GM21390 (cell line): ENCODE measurements around the gene APBB2.
A peak's percentile ranks its signal among the peaks of the same experiment; 100 is the strongest.

Experiments used
- ATAC-seq: cut with Tn5 transposase; IDR thresholded peaks from one replicate; pipeline ENCODE4 v1.9.1; 2021; ENCODE audit not compliant: unreplicated experiment

Gene APBB2

DNA sequence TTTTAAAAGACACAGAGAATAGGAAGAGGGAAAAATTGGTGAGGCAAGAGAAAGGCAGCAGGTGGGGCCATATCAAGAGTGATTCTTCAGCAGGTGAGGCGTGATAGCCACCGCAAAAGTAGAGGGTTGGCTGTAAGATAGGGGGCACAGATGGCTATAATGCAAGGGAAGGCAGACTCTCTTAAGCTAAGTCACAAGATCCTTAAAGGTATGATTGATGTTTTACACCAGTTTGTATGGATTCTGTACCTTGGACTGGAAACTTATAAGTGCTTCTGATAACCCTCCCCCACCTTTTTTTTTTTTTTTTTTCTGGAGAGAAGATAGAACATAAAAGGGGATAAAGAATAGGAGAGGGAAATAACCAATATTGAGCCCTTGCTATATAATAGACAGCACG, 424.6 kb downstream of the APBB2 start:
- no peak for ATAC-seq

DNA sequence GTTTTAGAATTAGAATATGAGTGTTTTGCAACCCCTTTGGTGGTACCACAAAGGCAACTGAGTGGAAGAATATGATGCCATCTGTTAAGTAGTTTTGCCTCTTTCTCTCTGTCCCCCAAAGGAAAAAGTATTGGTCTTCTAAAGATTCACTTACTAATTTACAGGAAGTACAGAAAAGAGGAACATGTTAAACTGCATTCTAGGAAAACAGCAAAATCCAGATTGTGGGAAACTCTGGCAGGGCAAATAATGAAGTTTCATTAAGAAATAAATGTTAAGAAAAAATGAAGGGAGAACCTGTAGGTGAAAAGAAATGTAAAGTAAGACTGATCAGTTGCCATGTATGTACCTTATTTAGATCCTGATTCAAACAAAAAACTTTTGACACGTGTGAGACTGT, 425.3 kb downstream of the APBB2 start:
- ATAC-seq, result no peak

DNA sequence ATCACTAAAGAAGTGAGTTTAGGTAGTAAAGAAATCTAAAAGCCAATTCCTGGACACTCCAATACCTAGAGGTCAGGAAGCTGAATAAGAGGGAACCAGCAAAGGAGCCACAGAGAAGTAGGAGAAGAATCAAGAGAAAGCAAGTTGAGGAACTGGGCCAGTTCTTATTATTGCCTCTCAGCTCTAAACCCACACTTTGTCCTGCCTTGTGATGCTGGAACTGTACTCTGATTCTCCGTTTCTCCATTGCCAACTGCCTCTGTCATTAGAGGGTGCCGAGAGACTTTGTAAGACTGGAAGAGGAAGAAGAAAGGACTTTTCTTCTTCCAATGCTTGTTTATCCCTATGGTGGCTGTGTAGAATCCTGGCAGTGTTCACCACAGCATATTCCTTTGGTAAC, 426.0 kb downstream of the APBB2 start:
- ATAC-seq, result no peak

DNA sequence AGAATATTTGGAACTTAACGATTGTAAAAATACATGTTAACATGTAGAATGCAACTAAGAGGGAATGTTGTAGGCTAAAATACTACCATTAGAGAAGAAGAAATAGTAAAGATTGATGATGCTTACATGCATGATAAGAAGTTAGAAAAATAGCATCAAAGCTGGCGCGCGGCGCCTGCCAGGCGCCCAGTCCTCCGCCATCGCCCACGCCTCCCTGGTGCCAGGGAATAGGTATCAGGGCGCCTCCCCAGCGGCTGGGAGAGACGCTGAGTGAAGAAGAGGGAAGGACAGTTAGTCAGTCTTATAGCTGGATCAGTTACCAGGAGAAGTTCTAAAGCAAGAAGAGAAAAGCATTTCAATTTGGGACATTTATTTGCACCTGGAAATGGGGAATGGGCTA, 428.6 kb downstream of the APBB2 start:
- ATAC-seq, result no peak

DNA sequence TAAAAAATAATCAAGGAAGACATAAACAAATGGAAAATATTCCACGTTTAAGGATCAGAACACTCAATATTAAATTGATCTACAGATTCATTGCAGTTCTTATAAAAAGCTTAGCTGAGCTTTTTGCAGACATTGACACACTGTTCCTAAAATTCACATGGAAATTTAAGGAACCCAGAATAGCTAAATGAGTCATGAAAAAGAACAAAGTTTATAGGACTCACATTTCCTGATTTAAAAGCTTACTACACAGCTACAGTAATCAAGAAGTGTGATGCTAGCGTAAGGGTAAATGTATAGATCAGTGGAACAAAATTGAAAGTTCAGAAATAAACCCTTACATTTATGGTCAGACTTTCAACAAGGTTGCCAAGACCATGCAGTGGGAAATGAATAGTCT, 431.5 kb downstream of the APBB2 start:
- ATAC-seq, result no peak

DNA sequence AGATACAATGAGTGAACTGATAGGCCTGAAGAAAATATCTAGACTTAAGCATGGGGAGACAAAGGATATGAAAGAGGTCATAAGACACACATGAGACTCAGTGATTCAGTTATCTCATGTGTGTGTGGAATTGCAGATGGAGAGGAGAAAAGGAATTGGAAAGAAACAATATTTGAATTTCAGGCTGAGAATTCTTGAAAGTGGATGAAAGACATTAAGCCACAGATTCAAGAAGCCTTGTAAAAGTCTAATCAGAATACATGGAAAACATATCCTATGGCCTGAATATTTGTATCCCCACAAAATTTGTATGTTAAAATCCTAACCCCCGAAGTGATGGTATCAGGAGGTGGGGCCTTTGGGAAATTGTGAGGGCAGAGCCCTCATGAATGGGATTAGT, 436.3 kb downstream of the APBB2 start:
- ATAC-seq, result no peak

DNA sequence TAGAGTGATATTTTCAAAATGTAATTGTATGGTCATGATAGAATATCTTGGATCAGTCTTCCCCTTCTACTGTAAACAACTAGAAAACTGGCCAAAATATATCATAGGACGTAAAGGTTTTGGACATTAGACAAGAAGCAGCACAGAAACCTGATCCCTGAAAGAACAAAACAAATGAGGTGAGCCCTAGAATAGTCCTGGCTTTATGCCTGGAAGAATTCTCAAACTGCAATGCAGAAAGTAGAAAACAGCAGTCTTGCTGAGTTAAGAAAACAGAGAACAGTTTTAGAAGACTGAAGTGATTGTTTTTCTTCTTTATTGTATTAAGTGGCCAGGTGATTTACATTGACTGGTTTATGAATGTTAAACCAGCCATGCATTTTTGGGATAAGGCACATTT, 445.1 kb downstream of the APBB2 start:
- ATAC-seq, result no peak

DNA sequence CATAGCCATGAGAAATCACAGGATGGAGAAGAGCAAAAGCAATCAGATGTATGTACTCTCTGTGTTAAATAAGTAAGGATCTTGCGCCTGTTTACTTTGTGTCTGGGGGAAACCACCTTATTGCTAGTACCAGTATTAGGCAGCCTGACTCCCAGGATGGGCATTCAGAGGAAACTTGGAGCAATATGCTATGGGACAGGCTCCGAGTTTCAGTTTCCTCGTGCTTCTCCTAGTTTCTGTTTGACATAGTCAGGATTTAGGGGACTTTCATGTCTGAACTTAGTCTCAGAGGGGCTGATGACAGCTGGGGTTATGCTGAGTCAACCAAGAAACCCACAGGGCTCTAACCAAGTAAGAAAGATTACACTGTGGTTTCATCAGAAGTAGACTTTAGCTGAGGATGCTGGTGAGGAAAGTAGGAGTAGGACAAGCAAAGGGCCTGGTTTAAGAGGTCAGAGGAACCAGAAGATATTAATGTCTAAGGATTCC, 451.1 kb downstream of the APBB2 start:
- ATAC-seq, result peak; percentile 99
